Measurements from ENCODE around the gene LGR4.

LGR4 gene

GRCh38 chr11:27487706-27488105 is 15.1 kb upstream of the LGR4 start:
- no peak for DNase-seq (ENCODE audit: extremely low read depth in 1 of 2, low read depth in 1 of 2)

GRCh38 chr11:27485930-27486773 is 13.6 kb upstream of the LGR4 start:
- DNase-seq (ENCODE audit: extremely low read depth in 1 of 2, low read depth in 1 of 2), result no peak

- DNase-seq (ENCODE audit: extremely low read depth in 1 of 2, low read depth in 1 of 2), result no peak
Observed at GRCh38 chr11:27482793-27483192, 10.2 kb upstream of the LGR4 start.

GRCh38 chr11:27481992-27482391 is 9.4 kb upstream of the LGR4 start:
- no peak for DNase-seq (ENCODE audit: extremely low read depth in 1 of 2, low read depth in 1 of 2)

GRCh38 chr11:27477831-27478230 is 5.2 kb upstream of the LGR4 start:
- DNase-seq (ENCODE audit: extremely low read depth in 1 of 2, low read depth in 1 of 2), result no peak

GRCh38 chr11:27477243-27477642 is 4.7 kb upstream of the LGR4 start:
- DNase-seq (ENCODE audit: extremely low read depth in 1 of 2, low read depth in 1 of 2), result no peak

- no peak for DNase-seq (ENCODE audit: extremely low read depth in 1 of 2, low read depth in 1 of 2)
Observed at GRCh38 chr11:27475622-27476021, 3.0 kb upstream of the LGR4 start.

GRCh38 chr11:27473017-27473406 is 422 bp upstream of the LGR4 start:
- no peak for DNase-seq (ENCODE audit: extremely low read depth in 1 of 2, low read depth in 1 of 2)

GRCh38 chr11:27471589-27472397 is 797 bp downstream of the LGR4 start:
- no peak for DNase-seq (ENCODE audit: extremely low read depth in 1 of 2, low read depth in 1 of 2)

- DNase-seq (ENCODE audit: extremely low read depth in 1 of 2, low read depth in 1 of 2), result no peak
Observed at GRCh38 chr11:27470826-27471588, 1.6 kb downstream of the LGR4 start.

- no peak for DNase-seq (ENCODE audit: extremely low read depth in 1 of 2, low read depth in 1 of 2)
Observed at GRCh38 chr11:27470166-27470565, 2.4 kb downstream of the LGR4 start.

GRCh38 chr11:27468995-27469695 is 3.4 kb downstream of the LGR4 start:
- DNase-seq (ENCODE audit: extremely low read depth in 1 of 2, low read depth in 1 of 2), result no peak

GRCh38 chr11:27468209-27468994 is 4.2 kb downstream of the LGR4 start:
- DNase-seq (ENCODE audit: extremely low read depth in 1 of 2, low read depth in 1 of 2), result no peak

GRCh38 chr11:27467181-27467913 is 5.2 kb downstream of the LGR4 start:
- no peak for DNase-seq (ENCODE audit: extremely low read depth in 1 of 2, low read depth in 1 of 2)

GRCh38 chr11:27466363-27466762 is 6.2 kb downstream of the LGR4 start:
- DNase-seq (ENCODE audit: extremely low read depth in 1 of 2, low read depth in 1 of 2), result no peak

GRCh38 chr11:27465629-27466028 is 7.0 kb downstream of the LGR4 start:
- DNase-seq (ENCODE audit: extremely low read depth in 1 of 2, low read depth in 1 of 2), result no peak

GRCh38 chr11:27464909-27465308 is 7.7 kb downstream of the LGR4 start:
- no peak for DNase-seq (ENCODE audit: extremely low read depth in 1 of 2, low read depth in 1 of 2)

GRCh38 chr11:27464289-27464696 is 8.3 kb downstream of the LGR4 start:
- no peak for DNase-seq (ENCODE audit: extremely low read depth in 1 of 2, low read depth in 1 of 2)

- DNase-seq (ENCODE audit: extremely low read depth in 1 of 2, low read depth in 1 of 2), result no peak
Observed at GRCh38 chr11:27462543-27462942, 10.0 kb downstream of the LGR4 start.

Measured in stimulated activated CD8-positive, alpha-beta memory T cell treated with anti-CD3 and anti-CD28 coated beads, Interleukin-7, amount 100 ng/mL, for 48 hours (primary cell).